Mesendoderm (in vitro differentiated cells): ENCODE measurements around the gene NR4A3.

ENCODE experiments used
- DNase-seq: peaks from one replicate; pipeline ENCODE4 v3.0.0; 2013
- H2AK5ac ChIP-seq: 2 replicates; pipeline ENCODE4 v1.6.1; 2013; ENCODE audit warnings: low read length, inconsistent platforms
- H2BK120ac ChIP-seq: 2 replicates; pipeline ENCODE4 v1.6.1; 2013; ENCODE audit warnings: low read depth, mild to moderate bottlenecking, low read length, moderate library complexity, mixed read lengths
- H2BK15ac ChIP-seq: replicated peaks from 2 replicates; pipeline ENCODE4 v1.6.1; 2013; ENCODE audit warnings: low read depth, mild to moderate bottlenecking, moderate library complexity
- H2BK5ac ChIP-seq: 2 replicates; pipeline ENCODE4 v1.6.1; 2013; ENCODE audit warnings: low read length, inconsistent platforms
- H3K18ac ChIP-seq: 2 replicates; pipeline ENCODE4 v1.6.1; 2013; ENCODE audit warnings: mild to moderate bottlenecking, low read length, mixed read lengths
- H3K23ac ChIP-seq: one replicate; pipeline ENCODE4 v1.6.1; 2013; ENCODE audit warnings: low read length
- H3K27ac ChIP-seq: 2 replicates; pipeline ENCODE4 v1.5.1; 2013; ENCODE audit warnings: low read depth, mild to moderate bottlenecking, inconsistent platforms, low read length, moderate library complexity
- H3K27me3 ChIP-seq: 2 replicates; pipeline ENCODE4 v1.6.1; 2013; ENCODE audit warnings: low read length, control low read depth, mild to moderate bottlenecking, inconsistent platforms; ENCODE audit not compliant: insufficient read depth, poor library complexity
- H3K36me3 ChIP-seq: 2 replicates; pipeline ENCODE4 v1.6.1; 2013; ENCODE audit warnings: low read length, inconsistent platforms; ENCODE audit not compliant: control insufficient read depth, insufficient read depth
- H3K4ac ChIP-seq: one replicate; pipeline ENCODE4 v1.6.1; 2013; ENCODE audit warnings: low read depth, mild to moderate bottlenecking, low read length, moderate library complexity
- H3K4me1 ChIP-seq: 2 replicates; pipeline ENCODE4 v1.6.1; 2013; ENCODE audit warnings: low read depth, low read length, inconsistent platforms; ENCODE audit not compliant: control insufficient read depth
- H3K4me2 ChIP-seq: 2 replicates; pipeline ENCODE4 v1.6.1; 2013; ENCODE audit warnings: low read length
- H3K4me3 ChIP-seq: 2 replicates; pipeline ENCODE4 v1.5.1; 2013; ENCODE audit warnings: mild to moderate bottlenecking, low read length
- H3K56ac ChIP-seq: one replicate; pipeline ENCODE4 v1.6.1; 2013; ENCODE audit warnings: low read length
- H3K79me1 ChIP-seq: 2 replicates; pipeline ENCODE4 v1.6.1; 2013; ENCODE audit warnings: low read length, inconsistent platforms
- H3K79me2 ChIP-seq: 2 replicates; pipeline ENCODE4 v1.6.1; 2013; ENCODE audit warnings: mild to moderate bottlenecking, low read length; ENCODE audit not compliant: control insufficient read depth, insufficient read depth
- H3K9ac ChIP-seq: 2 replicates; pipeline ENCODE4 v1.6.1; 2013; ENCODE audit warnings: low read length, inconsistent platforms
- H4K5ac ChIP-seq: one replicate; pipeline ENCODE4 v1.6.1; 2013; ENCODE audit warnings: low read length
- H4K8ac ChIP-seq: one replicate; pipeline ENCODE4 v1.6.1; 2013; ENCODE audit warnings: low read depth, mild to moderate bottlenecking, control low read depth, low read length, moderate library complexity
- WGBS: extraction: QIAGEN DNeasy Blood & Tissue Kit; methylation state at CpG from one replicate; pipeline ENCODE4 v1.1.7; 2013; ENCODE audit warnings: low lambda C conversion rate, missing lambda C conversion rate; ENCODE audit not compliant: insufficient coverage; ENCODE audit errors: extremely low coverage; 5-methylcytosine and 5-hydroxymethylcytosine counted together

The NR4A3 gene

DNA sequence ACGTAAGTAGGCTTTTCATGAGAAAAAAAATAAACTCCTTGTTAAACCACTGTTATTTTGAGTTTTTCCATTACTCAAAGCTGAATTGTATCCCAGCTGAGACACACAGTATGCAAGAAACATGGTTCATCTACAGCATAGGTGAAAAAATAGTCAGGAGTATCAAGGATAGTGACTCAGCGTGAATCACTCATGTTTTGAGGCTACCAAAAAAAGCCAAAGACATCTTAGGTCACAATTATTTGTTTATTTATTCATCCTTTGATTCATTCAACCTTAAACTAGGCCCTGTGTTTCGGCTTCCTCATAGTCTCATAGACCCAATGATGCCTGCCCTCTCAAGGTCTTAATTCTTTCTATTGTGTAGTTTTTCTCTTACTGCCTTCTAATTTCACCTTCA is 51.8 kb downstream of the NR4A3 start:
- H3K79me1 ChIP-seq, result no peaks in the 10 kb centered on the region
- no peak overlapping the region for H2BK5ac ChIP-seq
- H3K4me1 ChIP-seq, result no peaks in the 10 kb centered on the region
- H3K9ac ChIP-seq, result no peak overlapping the region
- no peak overlapping the region for H3K56ac ChIP-seq
- H3K23ac ChIP-seq, result no peak overlapping the region
- no peaks in the 10 kb centered on the region for H3K36me3 ChIP-seq
- H3K79me2 ChIP-seq, result no peaks in the 10 kb centered on the region
- no peak overlapping the region for H3K4me3 ChIP-seq
- H3K27me3 ChIP-seq, result no peaks in the 10 kb centered on the region
- H3K27ac ChIP-seq, result no peak overlapping the region
- no peak for DNase-seq
- no peak overlapping the region for H3K4ac ChIP-seq
- H3K18ac ChIP-seq, result no peak overlapping the region
- no peak overlapping the region for H4K8ac ChIP-seq
- WGBS, result no CpG with 5 or more reads among the region's 3 CpGs
- no peak overlapping the region for H4K5ac ChIP-seq
- H2AK5ac ChIP-seq, result no peak overlapping the region
- no peak overlapping the region for H3K4me2 ChIP-seq
- no peak overlapping the region for H2BK120ac ChIP-seq
- H2BK15ac ChIP-seq, result no peak overlapping the region

DNA sequence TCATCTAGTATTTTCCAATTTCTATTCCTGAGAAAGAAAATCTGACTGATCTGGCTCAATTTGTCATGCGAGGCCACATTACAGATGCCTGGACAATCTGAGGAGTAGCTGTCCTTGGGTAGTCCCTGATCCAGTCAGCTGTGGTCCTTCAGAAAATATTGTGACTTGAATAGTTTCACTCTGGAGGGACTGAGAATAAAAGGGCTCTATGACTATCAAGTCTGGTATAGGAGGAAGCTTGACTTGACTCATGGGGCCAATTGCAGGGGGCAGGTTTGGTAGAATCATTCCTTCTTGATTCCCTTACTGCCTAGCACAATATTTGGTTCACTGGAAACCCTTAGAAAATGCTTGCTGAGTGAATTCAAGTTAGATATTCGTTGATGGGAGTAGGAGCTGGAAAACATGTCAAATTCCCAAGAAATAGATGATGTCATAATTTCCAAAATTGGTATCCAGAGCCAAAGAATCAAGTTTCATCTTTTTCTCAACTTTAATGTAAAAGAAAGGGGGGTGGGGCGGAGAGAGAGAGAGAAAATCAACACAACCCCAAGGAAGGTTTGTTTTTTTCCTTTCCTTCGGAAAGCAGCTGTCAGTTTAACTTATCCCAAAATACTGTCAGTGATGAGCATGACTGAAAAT is 52.4 kb downstream of the NR4A3 start:
- H3K79me1 ChIP-seq, result no peaks in the 10 kb centered on the region
- no peak overlapping the region for H2BK15ac ChIP-seq
- no peaks in the 10 kb centered on the region for H3K4me1 ChIP-seq
- H3K27ac ChIP-seq, result no peak overlapping the region
- no peak overlapping the region for H3K23ac ChIP-seq
- no peak overlapping the region for H3K4me3 ChIP-seq
- no peak for DNase-seq
- no peaks in the 10 kb centered on the region for H3K36me3 ChIP-seq
- no peak overlapping the region for H4K8ac ChIP-seq
- no peak overlapping the region for H2AK5ac ChIP-seq
- H3K79me2 ChIP-seq, result no peaks in the 10 kb centered on the region
- H2BK5ac ChIP-seq, result no peak overlapping the region
- no peak overlapping the region for H4K5ac ChIP-seq
- H3K9ac ChIP-seq, result no peak overlapping the region
- no CpG with 5 or more reads among the region's 4 CpGs for WGBS
- no peak overlapping the region for H3K4ac ChIP-seq
- H3K4me2 ChIP-seq, result no peak overlapping the region
- H2BK120ac ChIP-seq, result no peak overlapping the region
- no peak overlapping the region for H3K18ac ChIP-seq
- no peaks in the 10 kb centered on the region for H3K27me3 ChIP-seq
- no peak overlapping the region for H3K56ac ChIP-seq

- Histone ChIP-seq H3K79me1 (no peaks in the 10 kb centered on the region), H3K9ac (no peak overlapping the region), H2BK5ac (no peak overlapping the region), H3K18ac (no peak overlapping the region), H3K4me3 (no peak overlapping the region), H3K27ac (no peak overlapping the region), H3K4ac (no peak overlapping the region), H3K79me2 (no peaks in the 10 kb centered on the region), H2BK15ac (no peak overlapping the region), H3K4me1 (no peaks in the 10 kb centered on the region), H4K8ac (no peak overlapping the region), H3K4me2 (no peak overlapping the region), H4K5ac (no peak overlapping the region), H3K27me3 (no peaks in the 10 kb centered on the region), H3K23ac (no peak overlapping the region), H3K56ac (no peak overlapping the region), H2BK120ac (no peak overlapping the region), H3K36me3 (no peaks in the 10 kb centered on the region), H2AK5ac (no peak overlapping the region)
- WGBS, result no CpG with 5 or more reads among the region's 2 CpGs
- DNase-seq, result no peak
These were observed 54.5 kb downstream of the NR4A3 start for GRCh38 chr9:99876190-99876589.

DNA sequence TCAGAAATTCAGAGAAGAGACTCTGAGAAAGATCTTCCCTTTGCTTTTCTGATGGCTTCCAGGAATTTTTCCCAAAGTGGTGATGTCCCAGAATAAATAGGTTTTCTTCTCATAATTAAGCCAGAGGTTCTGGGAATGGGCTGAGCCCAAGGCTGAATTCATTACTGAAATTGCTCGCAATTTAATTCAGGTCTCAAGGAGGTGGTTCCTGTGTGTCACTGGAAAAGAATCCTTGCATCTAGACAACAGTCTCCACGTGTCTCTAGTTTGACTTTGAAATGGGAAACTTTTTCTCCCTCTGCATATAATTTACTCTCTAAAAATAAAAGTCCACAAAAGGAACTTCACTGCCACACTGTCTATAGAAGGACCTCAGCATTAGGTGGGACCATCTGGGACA is 57.0 kb downstream of the NR4A3 start:
- Histone ChIP-seq H3K4me1 (no peaks in the 10 kb centered on the region), H4K5ac (no peak overlapping the region), H4K8ac (no peak overlapping the region), H2BK5ac (no peak overlapping the region), H3K27me3 (no peaks in the 10 kb centered on the region), H3K9ac (no peak overlapping the region), H2BK120ac (no peak overlapping the region), H3K36me3 (no peaks in the 10 kb centered on the region), H3K27ac (no peak overlapping the region), H3K79me1 (no peaks in the 10 kb centered on the region), H3K23ac (no peak overlapping the region), H2AK5ac (no peak overlapping the region), H3K18ac (no peak overlapping the region), H3K4me2 (no peak overlapping the region), H3K56ac (no peak overlapping the region), H2BK15ac (no peak overlapping the region), H3K4me3 (no peak overlapping the region), H3K4ac (no peak overlapping the region), H3K79me2 (no peaks in the 10 kb centered on the region)
- no peak for DNase-seq
- no CpG with 5 or more reads among the region's 2 CpGs for WGBS

GRCh38 chr9:99881769-99882168 is 60.1 kb downstream of the NR4A3 start:
- Histone ChIP-seq H2BK120ac (no peak overlapping the region), H3K79me1 (no peaks in the 10 kb centered on the region), H2AK5ac (no peak overlapping the region), H4K8ac (no peak overlapping the region), H3K4me2 (no peak overlapping the region), H3K4me1 (no peaks in the 10 kb centered on the region), H3K23ac (no peak overlapping the region), H3K27ac (no peak overlapping the region), H3K18ac (no peak overlapping the region), H3K79me2 (no peaks in the 10 kb centered on the region), H3K27me3 (no peaks in the 10 kb centered on the region), H3K36me3 (no peaks in the 10 kb centered on the region), H4K5ac (no peak overlapping the region), H3K4me3 (no peak overlapping the region), H3K56ac (no peak overlapping the region), H3K4ac (no peak overlapping the region), H3K9ac (no peak overlapping the region), H2BK5ac (no peak overlapping the region), H2BK15ac (no peak overlapping the region)
- no peak for DNase-seq

GRCh38 chr9:99885747-99886146 is 64.1 kb downstream of the NR4A3 start:
- no CpG with 5 or more reads among the region's 1 CpG for WGBS
- Histone ChIP-seq H2BK5ac (no peak overlapping the region), H3K23ac (no peak overlapping the region), H3K4me1 (no peaks in the 10 kb centered on the region), H3K79me2 (no peaks in the 10 kb centered on the region), H3K27ac (no peak overlapping the region), H3K36me3 (no peaks in the 10 kb centered on the region), H2AK5ac (no peak overlapping the region), H3K4me2 (no peak overlapping the region), H2BK120ac (no peak overlapping the region), H4K8ac (no peak overlapping the region), H4K5ac (no peak overlapping the region), H3K56ac (no peak overlapping the region), H3K79me1 (no peaks in the 10 kb centered on the region), H3K9ac (no peak overlapping the region), H3K18ac (no peak overlapping the region), H3K4ac (no peak overlapping the region), H2BK15ac (no peak overlapping the region), H3K27me3 (no peaks in the 10 kb centered on the region), H3K4me3 (no peak overlapping the region)
- no peak for DNase-seq
